Breast epithelium (tissue), 3 donors: ENCODE measurements around the gene FSTL3.

ENCODE experiments used
- POLR2AphosphoS5 ChIP-seq, 3 donors: sonication (generic); formaldehyde crosslinking; IDR thresholded peaks; one replicate each; pipeline ENCODE4 v1.6.1; 2017; ENCODE audit warnings: antibody characterized with exemption in 3 of 3
- TF ChIP-seq, protein P1 (sequence below), 3 donors: fragments of 450-650 bp; IDR thresholded peaks; one replicate each; pipeline ENCODE4 v1.5.1; 2016 to 2017; ENCODE audit warnings: antibody characterized with exemption in 3 of 3, mild to moderate bottlenecking in 3 of 3, moderate library complexity in 3 of 3

DNA sequence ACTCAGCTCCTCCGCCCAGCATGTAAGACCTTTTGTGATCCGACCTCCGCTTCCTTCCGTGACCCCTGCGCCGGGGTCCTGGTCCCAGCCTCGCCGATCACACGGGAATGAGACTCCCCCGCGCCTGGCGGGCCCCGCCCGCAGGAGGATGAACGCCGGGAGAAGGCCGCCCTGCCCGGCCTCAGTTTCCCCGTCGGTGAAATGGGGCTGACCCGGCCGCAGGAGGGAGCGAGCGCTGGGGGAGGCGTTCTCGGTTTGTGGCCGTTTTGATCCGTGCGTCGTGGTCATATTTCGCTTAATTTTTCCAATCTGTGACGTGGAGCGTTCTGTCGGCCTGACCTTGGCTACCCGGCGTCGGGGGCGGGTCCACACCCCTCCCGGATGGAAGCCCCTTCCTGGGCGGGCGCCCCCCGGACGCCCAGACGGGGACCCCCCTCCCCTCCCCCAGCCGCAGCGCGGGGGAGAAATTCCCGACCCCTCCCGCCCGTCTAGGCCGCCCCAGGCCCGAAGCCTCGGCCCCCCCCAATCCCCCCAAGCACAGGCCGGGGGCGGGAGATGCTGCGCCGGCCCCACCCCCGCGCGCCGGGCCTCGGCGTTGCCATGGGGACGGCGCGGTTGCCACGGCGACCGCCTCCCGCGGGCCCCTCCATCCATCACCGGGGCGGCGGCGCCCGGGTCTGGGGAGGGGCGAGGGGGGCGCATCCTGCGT, 43.6 kb downstream of the FSTL3 start:
- TF ChIP-seq, protein P1, sequence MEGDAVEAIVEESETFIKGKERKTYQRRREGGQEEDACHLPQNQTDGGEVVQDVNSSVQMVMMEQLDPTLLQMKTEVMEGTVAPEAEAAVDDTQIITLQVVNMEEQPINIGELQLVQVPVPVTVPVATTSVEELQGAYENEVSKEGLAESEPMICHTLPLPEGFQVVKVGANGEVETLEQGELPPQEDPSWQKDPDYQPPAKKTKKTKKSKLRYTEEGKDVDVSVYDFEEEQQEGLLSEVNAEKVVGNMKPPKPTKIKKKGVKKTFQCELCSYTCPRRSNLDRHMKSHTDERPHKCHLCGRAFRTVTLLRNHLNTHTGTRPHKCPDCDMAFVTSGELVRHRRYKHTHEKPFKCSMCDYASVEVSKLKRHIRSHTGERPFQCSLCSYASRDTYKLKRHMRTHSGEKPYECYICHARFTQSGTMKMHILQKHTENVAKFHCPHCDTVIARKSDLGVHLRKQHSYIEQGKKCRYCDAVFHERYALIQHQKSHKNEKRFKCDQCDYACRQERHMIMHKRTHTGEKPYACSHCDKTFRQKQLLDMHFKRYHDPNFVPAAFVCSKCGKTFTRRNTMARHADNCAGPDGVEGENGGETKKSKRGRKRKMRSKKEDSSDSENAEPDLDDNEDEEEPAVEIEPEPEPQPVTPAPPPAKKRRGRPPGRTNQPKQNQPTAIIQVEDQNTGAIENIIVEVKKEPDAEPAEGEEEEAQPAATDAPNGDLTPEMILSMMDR (IDR thresholded peaks at IDR 0.05) = no peak
- TF ChIP-seq POLR2AphosphoS5 (IDR thresholded peaks at IDR 0.05) = no peak
